NB4 (cell line): ENCODE measurements around the gene KIRREL1.

Source experiments
- DNase-seq: peaks from one replicate; pipeline ENCODE4 v3.0.0; 2010; ENCODE audit warnings: low read depth
- H3K4me3 ChIP-seq: one replicate; pipeline ENCODE4 v1.5.1; 2011; ENCODE audit warnings: mild to moderate bottlenecking, low read depth, low read length, moderate library complexity
- MYC ChIP-seq: IDR thresholded peaks from 2 replicates; pipeline ENCODE4 v1.6.1; 2011; ENCODE audit warnings: low read depth, low read length
- POLR2A ChIP-seq: IDR thresholded peaks from 2 replicates; pipeline ENCODE4 v1.6.1; 2011; ENCODE audit warnings: mild to moderate bottlenecking; ENCODE audit not compliant: insufficient read length; ENCODE audit errors: extremely low read depth
- TF ChIP-seq, protein P1 (sequence below): IDR thresholded peaks from one replicate; pipeline ENCODE4 v1.5.1; 2012; ENCODE audit warnings: low read depth, low read length
- TF ChIP-seq, protein P2 (sequence below): IDR thresholded peaks from 2 replicates; pipeline ENCODE4 v1.6.1; 2011; ENCODE audit warnings: low read depth, low read length

KIRREL1 gene

DNA sequence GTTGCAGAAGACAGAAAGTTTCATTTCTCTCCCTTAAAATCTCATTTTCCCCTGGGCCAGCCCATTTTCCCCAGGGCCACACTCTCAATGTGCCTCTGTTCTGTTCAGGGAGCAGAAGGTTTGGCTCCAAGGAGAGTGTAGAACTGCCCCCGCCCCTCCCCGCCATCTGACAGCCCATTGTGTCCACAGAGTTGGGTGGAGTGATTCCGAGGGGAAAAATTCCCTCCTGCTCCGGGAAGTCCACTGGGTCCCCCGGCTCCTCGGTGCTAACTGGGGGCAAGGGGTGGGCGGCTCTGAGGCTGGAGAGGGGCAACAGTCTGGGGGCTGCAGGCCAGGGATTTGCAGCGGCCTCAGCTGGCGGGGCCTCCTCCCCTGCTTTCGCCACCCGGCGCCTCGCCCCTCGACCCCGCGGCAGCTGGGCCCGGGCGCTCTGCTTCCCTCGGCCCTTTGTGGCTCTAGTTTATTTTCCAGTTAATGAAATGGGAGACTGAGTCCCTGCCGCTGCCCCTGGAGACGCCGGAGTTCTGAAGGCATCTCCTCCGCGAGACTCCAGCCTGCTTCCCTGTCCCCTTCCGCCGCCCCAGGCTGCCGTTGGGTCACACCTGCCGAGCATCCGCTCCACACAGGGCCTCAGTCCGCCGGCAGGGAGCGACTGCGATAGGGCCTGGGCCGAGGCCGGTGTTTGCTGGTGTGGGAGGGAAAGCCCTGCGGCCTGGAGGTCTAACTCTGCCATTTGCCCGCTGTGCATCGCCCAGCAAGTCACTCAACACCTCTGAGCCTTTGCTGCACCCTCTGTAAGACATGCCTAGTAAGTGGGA is 14.7 kb upstream of the KIRREL1 start:
- no peak for DNase-seq
- H3K4me3 ChIP-seq, result no peak overlapping the region
- TF ChIP-seq, protein P1, sequence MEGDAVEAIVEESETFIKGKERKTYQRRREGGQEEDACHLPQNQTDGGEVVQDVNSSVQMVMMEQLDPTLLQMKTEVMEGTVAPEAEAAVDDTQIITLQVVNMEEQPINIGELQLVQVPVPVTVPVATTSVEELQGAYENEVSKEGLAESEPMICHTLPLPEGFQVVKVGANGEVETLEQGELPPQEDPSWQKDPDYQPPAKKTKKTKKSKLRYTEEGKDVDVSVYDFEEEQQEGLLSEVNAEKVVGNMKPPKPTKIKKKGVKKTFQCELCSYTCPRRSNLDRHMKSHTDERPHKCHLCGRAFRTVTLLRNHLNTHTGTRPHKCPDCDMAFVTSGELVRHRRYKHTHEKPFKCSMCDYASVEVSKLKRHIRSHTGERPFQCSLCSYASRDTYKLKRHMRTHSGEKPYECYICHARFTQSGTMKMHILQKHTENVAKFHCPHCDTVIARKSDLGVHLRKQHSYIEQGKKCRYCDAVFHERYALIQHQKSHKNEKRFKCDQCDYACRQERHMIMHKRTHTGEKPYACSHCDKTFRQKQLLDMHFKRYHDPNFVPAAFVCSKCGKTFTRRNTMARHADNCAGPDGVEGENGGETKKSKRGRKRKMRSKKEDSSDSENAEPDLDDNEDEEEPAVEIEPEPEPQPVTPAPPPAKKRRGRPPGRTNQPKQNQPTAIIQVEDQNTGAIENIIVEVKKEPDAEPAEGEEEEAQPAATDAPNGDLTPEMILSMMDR, result no peak
- TF ChIP-seq POLR2A (no peak), MYC (no peak)
- TF ChIP-seq, protein P2, sequence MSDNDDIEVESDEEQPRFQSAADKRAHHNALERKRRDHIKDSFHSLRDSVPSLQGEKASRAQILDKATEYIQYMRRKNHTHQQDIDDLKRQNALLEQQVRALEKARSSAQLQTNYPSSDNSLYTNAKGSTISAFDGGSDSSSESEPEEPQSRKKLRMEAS, result no peak

DNA sequence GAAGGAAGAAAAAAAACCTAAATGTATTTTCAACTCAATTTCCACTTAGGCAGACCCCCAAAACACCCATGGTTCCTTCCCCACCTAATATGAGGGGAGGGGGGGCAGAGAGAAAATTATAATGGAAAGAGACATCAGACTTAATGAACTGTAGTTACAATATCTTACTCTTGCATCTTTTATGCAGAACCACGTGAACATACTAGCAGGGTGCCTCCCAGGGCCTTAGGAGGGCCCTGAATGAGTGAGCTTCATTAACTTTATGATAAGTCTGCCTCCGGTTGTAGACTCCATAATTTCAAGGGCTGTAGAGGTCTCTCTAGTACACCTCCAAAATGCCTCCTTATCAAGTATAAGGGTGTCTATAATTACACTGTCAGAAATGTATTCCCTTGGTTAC is 11.3 kb upstream of the KIRREL1 start:
- H3K4me3 ChIP-seq, result no peak overlapping the region
- TF ChIP-seq POLR2A, result no peak
- TF ChIP-seq, protein P1, result no peak
- TF ChIP-seq MYC, result no peak
- TF ChIP-seq, protein P2, result no peak
- no peak for DNase-seq

DNA sequence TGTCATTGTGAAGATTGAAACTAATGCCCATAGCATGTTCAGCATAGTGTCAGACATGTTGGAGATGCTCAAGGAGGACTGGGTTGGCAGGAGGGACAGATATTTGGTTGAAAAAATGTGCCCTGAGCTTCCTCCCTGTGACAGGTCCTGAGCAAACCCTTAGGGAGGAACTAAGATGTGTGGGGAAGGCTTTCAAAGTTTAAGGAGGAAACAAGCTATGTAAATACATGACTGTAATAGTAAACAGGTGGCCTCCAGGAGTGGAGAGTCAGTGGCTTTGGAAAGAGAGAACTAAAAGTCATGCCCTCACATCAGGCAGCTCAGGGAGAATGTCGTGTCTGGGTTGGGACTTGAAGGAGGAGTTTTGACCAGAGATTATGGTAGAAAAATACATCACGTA is 9.7 kb upstream of the KIRREL1 start:
- no peak overlapping the region for H3K4me3 ChIP-seq
- DNase-seq, result no peak
- TF ChIP-seq MYC (no peak), POLR2A (no peak)
- TF ChIP-seq, protein P2, result no peak
- TF ChIP-seq, protein P1, result no peak

DNA sequence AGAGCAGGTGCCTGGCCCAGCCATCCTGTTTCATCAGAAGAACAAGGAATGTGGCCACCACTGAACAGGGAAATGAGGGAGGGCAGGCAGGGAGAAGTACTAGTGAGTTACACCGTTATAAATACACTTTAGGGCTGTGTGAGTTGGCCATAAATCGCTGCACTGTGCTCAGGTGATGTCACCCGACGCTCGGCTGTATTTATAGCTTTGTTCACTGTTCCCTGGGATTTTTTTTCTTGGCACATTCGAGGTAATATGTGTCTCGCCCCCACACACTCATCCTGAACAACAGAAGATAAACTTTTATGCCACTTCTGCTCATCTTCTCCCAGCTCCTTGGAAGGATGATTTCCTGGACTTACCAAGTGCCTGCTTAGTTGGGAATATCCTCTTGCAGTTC is 9.0 kb upstream of the KIRREL1 start:
- DNase-seq, result no peak
- TF ChIP-seq, protein P2, result no peak
- TF ChIP-seq, protein P1, result no peak
- no peak for TF ChIP-seq MYC
- no peak for TF ChIP-seq POLR2A
- no peak overlapping the region for H3K4me3 ChIP-seq

DNA sequence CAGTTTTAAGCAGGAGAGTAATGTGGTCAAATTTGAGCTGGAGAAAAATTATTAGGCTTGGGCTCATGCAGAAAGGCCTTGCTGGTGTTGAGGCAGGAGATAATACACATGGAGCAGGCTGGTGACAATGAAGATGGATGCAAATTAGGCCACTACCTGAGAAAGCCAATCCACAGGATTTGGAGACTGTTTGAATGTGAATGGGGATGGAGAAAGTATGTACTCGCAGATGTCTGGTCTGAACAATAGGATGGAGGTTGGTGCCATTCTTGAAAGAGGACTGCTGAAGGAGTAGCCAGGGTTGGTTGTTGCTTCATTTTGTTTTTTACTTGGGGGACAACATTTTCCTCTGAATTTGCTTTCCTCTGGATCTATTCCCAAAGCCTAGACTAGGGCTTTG is 8.0 kb upstream of the KIRREL1 start:
- TF ChIP-seq, protein P1, result no peak
- TF ChIP-seq MYC (no peak), POLR2A (no peak)
- TF ChIP-seq, protein P2, result no peak
- H3K4me3 ChIP-seq, result no peak overlapping the region
- no peak for DNase-seq

DNA sequence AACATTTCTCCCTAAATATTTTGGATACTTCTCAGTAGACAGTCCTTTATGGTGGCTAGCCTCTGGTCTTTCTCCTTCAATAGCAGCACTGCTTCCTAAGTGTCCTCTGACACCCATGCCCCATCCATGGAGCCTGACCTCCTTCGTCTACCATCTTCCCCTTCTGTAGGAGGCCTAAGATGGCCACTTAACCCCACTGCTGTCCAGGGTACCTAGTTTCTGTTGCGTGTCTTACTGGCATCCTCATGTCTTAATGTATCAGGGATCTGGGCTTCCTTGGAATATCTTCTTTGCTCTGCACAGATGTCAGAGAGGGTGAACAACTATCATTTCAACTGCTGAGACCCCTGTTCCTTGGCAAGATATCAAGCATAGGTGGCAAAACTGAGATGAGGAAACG is 5.4 kb upstream of the KIRREL1 start:
- TF ChIP-seq POLR2A (no peak), MYC (no peak)
- TF ChIP-seq, protein P2, result no peak
- TF ChIP-seq, protein P1, result no peak
- H3K4me3 ChIP-seq, result no peak overlapping the region
- DNase-seq, result no peak
